Trophoblast cell (in vitro differentiated cells and primary cell): ENCODE data around the gene LILRB5.

Experiments used
- DNase-seq, 2 donors: peaks; one replicate each; pipeline ENCODE4 v3.0.0-alpha.2; 2016
- H2AFZ ChIP-seq: 2 replicates; pipeline ENCODE4 v1.6.1; 2013; ENCODE audit warnings: low read length, moderate library complexity, mild to moderate bottlenecking; ENCODE audit not compliant: insufficient read depth, poor library complexity
- H2AK5ac ChIP-seq: 2 replicates; pipeline ENCODE4 v1.6.1; 2013; ENCODE audit warnings: mild to moderate bottlenecking, low read length
- H2BK120ac ChIP-seq: 2 replicates; pipeline ENCODE4 v1.6.1; 2013; ENCODE audit warnings: low read length, mild to moderate bottlenecking, moderate library complexity; ENCODE audit not compliant: insufficient read depth, poor library complexity
- H2BK12ac ChIP-seq: 2 replicates; pipeline ENCODE4 v1.6.1; 2013; ENCODE audit warnings: mild to moderate bottlenecking, low read length, moderate library complexity
- H2BK5ac ChIP-seq: 2 replicates; pipeline ENCODE4 v1.6.1; 2013; ENCODE audit warnings: low read length, low read depth, moderate library complexity, mild to moderate bottlenecking; ENCODE audit not compliant: poor library complexity
- H3K14ac ChIP-seq: 2 replicates; pipeline ENCODE4 v1.6.1; 2013; ENCODE audit warnings: mild to moderate bottlenecking, low read length
- H3K18ac ChIP-seq: 2 replicates; pipeline ENCODE4 v1.6.1; 2013; ENCODE audit warnings: mild to moderate bottlenecking, low read length
- H3K23ac ChIP-seq: 2 replicates; pipeline ENCODE4 v1.6.1; 2013; ENCODE audit warnings: low read length
- H3K27ac ChIP-seq: 2 replicates; pipeline ENCODE4 v1.5.1; 2013; ENCODE audit warnings: low read depth, mild to moderate bottlenecking, inconsistent platforms, low read length, moderate library complexity
- H3K27me3 ChIP-seq: 2 replicates; pipeline ENCODE4 v1.6.1; 2013; ENCODE audit warnings: inconsistent platforms, mild to moderate bottlenecking, low read length, moderate library complexity; ENCODE audit not compliant: insufficient read depth
- H3K36me3 ChIP-seq, 2 experiments: 1 replicate in 1 of 2; 2 replicates in 1 of 2; pipeline ENCODE4 v1.6.1; 2013; ENCODE audit warnings: low read length in 2 of 2, mild to moderate bottlenecking in 2 of 2, moderate library complexity in 1 of 2; ENCODE audit not compliant: insufficient read depth in 2 of 2, control insufficient read depth in 1 of 2
- H3K4ac ChIP-seq: 2 replicates; pipeline ENCODE4 v1.6.1; 2013; ENCODE audit warnings: low read depth, mild to moderate bottlenecking, low read length, moderate library complexity
- H3K4me1 ChIP-seq, 2 experiments: 1 replicate in 1 of 2; 2 replicates in 1 of 2; pipeline ENCODE4 v1.6.1; 2013; ENCODE audit warnings: low read length in 2 of 2, mild to moderate bottlenecking in 2 of 2, moderate library complexity in 1 of 2; ENCODE audit not compliant: insufficient read depth in 2 of 2, control insufficient read depth in 1 of 2
- H3K4me2 ChIP-seq: 2 replicates; pipeline ENCODE4 v1.6.1; 2013; ENCODE audit warnings: inconsistent platforms, mild to moderate bottlenecking, low read length, moderate library complexity
- H3K4me3 ChIP-seq: 2 replicates; pipeline ENCODE4 v1.5.1; 2013; ENCODE audit warnings: mild to moderate bottlenecking, low read depth, low read length, inconsistent platforms
- H3K79me1 ChIP-seq: one replicate; pipeline ENCODE4 v1.6.1; 2013; ENCODE audit warnings: low read length
- H3K79me2 ChIP-seq: 2 replicates; pipeline ENCODE4 v1.6.1; 2013; ENCODE audit warnings: low read length, mild to moderate bottlenecking; ENCODE audit not compliant: control insufficient read depth, insufficient read depth, poor library complexity
- H3K9ac ChIP-seq: 2 replicates; pipeline ENCODE4 v1.6.1; 2013; ENCODE audit warnings: mild to moderate bottlenecking, low read length
- H3K9me3 ChIP-seq: 2 replicates; pipeline ENCODE4 v1.6.1; 2013; ENCODE audit warnings: low read depth, mild to moderate bottlenecking, control low read depth, inconsistent platforms, low read length; ENCODE audit not compliant: insufficient read depth
- H4K12ac ChIP-seq: 2 replicates; pipeline ENCODE4 v1.6.1; 2013; ENCODE audit warnings: low read depth, mild to moderate bottlenecking, low read length, moderate library complexity
- H4K8ac ChIP-seq: 2 replicates; pipeline ENCODE4 v1.6.1; 2013; ENCODE audit warnings: low read depth, mild to moderate bottlenecking, low read length, moderate library complexity
- H4K91ac ChIP-seq: one replicate; pipeline ENCODE4 v1.6.1; 2013; ENCODE audit warnings: low read depth, mild to moderate bottlenecking, low read length, moderate library complexity
- WGBS: extraction: QIAGEN DNeasy Blood & Tissue Kit; methylation state at CpG from one replicate; pipeline ENCODE4 v1.1.7; 2013; ENCODE audit warnings: missing lambda C conversion rate; ENCODE audit not compliant: insufficient read length, insufficient coverage; ENCODE audit errors: extremely low coverage; 5-methylcytosine and 5-hydroxymethylcytosine counted together

The LILRB5 gene

DNA sequence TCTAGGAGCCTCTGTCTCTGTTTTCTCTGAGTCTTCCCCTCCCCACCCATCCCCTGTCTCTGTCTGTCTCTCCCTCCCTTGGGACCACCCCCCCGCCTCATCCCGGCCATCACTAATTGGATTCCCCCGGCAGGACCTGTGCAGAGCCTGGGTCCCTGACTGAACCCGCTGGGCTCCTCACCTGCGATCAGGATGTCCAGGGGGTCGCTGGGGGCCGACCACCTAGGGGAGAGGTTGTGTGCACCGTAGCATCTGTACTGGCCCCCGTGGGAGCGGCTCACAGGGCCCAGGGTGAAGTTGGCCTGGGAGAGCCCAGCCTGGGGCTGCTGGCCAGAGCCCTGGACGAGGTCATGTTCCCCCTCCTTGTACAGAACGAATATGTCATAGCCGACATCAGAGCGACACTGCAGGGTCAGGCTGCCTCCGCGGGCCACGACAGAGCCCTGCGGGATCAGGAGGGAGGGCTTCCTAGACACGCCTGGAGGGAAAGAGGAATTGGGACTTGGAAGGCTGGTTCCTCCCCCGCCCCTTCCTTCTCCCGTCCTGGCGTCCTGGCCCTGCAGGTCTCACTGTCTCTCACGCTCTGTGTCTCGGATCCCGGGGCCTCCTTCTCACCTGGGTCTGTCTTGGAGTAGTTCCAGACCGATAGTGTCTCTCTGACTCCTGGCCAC is 1.8 kb downstream of the LILRB5 start:
- H2BK12ac ChIP-seq, result no peak overlapping the region
- H4K91ac ChIP-seq, result no peak overlapping the region
- no peak overlapping the region for H3K23ac ChIP-seq
- H3K27me3 ChIP-seq, result peaks cover 3% of the 10 kb centered on the region
- H3K79me1 ChIP-seq, result no peaks in the 10 kb centered on the region
- H3K36me3 ChIP-seq, result no peaks in the 10 kb centered on the region
- H3K4me3 ChIP-seq, result no peak overlapping the region
- no peak overlapping the region for H3K27ac ChIP-seq
- H2BK120ac ChIP-seq, result no peak overlapping the region
- no peak overlapping the region for H2AFZ ChIP-seq
- no peak overlapping the region for H3K14ac ChIP-seq
- no peaks in the 10 kb centered on the region for H3K9me3 ChIP-seq
- peaks cover 0 to 13% of the 10 kb centered on the region in 2 experiments for H3K4me1 ChIP-seq
- no peak overlapping the region for H2AK5ac ChIP-seq
- no peak overlapping the region for H3K9ac ChIP-seq
- H3K79me2 ChIP-seq, result no peaks in the 10 kb centered on the region
- H3K18ac ChIP-seq, result no peak overlapping the region
- no peak overlapping the region for H4K12ac ChIP-seq
- H3K4me2 ChIP-seq, result no peak overlapping the region
- no CpG with 5 or more reads among the region's 26 CpGs for WGBS
- H2BK5ac ChIP-seq, result no peak overlapping the region
- no peak for DNase-seq
- no peak overlapping the region for H3K4ac ChIP-seq
- H4K8ac ChIP-seq, result no peak overlapping the region

DNA sequence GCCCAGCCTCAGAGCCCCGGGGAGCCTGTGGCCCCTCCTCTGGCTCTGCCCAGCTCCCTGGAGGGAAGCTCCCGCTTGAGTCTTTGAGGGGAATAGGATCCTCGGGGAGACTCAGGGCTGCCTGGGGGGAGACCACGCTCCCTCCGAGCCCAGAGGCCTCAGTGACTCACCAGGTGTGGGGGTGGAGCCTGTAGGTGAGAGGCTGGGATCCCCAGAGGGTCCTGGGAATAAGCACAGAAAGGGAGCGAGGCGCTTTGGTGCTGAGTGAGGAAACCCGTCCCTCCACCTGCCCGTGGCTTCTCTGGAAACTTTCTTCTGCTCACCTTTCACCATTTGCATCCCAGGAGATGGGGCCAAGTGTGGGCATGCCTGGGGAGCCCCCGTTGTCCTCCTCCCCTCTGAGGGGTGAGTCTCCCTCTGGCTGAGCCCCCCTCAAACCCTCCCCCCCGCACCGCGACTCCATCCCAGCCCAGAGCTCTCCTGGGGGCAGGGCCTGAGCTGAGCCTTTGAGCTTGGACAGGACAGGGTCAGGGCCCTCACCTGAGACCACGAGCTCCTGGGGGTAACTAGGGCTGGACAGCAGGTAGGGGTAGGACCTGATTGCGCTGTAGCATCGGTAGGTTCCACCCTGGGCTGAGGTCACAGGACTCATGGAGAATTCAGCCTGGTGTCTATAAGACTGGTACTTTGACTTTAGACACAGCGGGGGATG is 2.7 kb downstream of the LILRB5 start:
- no CpG with 5 or more reads among the region's 17 CpGs for WGBS
- H3K4me1 ChIP-seq, result peaks cover 0 to 13% of the 10 kb centered on the region in 2 experiments

DNA sequence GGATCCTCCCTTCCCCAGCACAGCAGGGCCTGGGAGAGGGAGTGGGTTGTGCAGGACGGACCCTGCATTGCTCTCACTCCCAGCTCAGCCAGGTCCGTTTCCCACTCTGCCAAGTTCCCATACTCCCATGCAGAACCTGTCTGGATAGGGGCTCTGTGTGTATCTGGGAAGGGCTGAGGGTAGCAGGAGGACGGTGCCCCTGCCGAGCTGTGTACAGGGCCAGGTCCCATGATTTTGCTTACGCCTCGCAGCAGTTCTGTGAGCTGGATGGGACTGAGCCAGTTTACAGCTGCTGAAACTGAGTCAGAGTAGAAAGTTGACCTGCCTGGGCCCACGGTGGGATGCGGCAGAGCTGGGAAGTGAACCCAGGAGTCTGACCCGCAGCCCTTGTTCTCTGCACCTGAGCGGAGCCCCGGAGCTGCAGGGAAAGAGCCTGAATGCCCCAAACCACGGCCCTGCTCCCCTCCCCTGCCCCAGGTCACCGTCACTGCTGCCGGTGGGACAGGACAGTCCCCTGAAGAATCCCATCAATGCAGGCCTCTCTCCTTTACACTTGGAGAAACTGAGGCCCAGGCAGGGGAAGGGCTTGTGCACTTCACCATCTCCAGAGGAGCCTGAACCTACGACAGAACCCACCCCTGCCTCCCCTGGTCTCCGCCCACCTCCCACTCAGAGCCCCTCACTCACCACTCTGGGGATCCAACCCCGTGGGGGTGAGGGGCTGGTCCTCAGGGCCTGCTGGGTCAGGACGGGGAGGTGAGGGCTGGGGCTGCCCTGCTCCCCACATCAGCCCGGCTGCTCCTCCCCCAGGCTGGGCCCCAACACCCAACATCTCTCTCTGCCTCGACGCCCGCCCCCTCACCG is 3.5 kb downstream of the LILRB5 start:
- WGBS, result no CpG with 5 or more reads among the region's 23 CpGs
- Histone ChIP-seq H3K4me3 (no peak overlapping the region), H3K9me3 (no peaks in the 10 kb centered on the region), H4K91ac (no peak overlapping the region), H3K14ac (no peak overlapping the region), H3K4ac (no peak overlapping the region), H2BK120ac (no peak overlapping the region), H3K36me3 (no peaks in the 10 kb centered on the region), H4K8ac (no peak overlapping the region), H3K4me2 (no peak overlapping the region), H2BK12ac (no peak overlapping the region), H3K27ac (no peak overlapping the region), H2AK5ac (no peak overlapping the region), H3K18ac (no peak overlapping the region), H3K79me1 (no peaks in the 10 kb centered on the region), H3K9ac (no peak overlapping the region), H3K27me3 (peaks cover 3% of the 10 kb centered on the region), H2AFZ (no peak overlapping the region), H3K4me1 (peaks cover 0 to 13% of the 10 kb centered on the region in 2 experiments), H4K12ac (no peak overlapping the region), H3K79me2 (no peaks in the 10 kb centered on the region), H3K23ac (no peak overlapping the region), H2BK5ac (no peak overlapping the region)
- DNase-seq, result no peak

More for the DNA sequence above, 2.7 kb downstream of the LILRB5 start:
- Histone ChIP-seq H3K27ac (no peak overlapping the region), H4K8ac (no peak overlapping the region), H2BK5ac (no peak overlapping the region), H3K4me2 (no peak overlapping the region), H2BK120ac (no peak overlapping the region), H3K27me3 (peaks cover 3% of the 10 kb centered on the region), H3K14ac (no peak overlapping the region), H3K23ac (no peak overlapping the region), H4K12ac (no peak overlapping the region), H3K79me2 (no peaks in the 10 kb centered on the region), H2AFZ (no peak overlapping the region), H3K9ac (no peak overlapping the region), H3K4me3 (no peak overlapping the region), H2BK12ac (no peak overlapping the region), H2AK5ac (no peak overlapping the region), H3K79me1 (no peaks in the 10 kb centered on the region), H3K36me3 (no peaks in the 10 kb centered on the region), H3K18ac (no peak overlapping the region), H3K9me3 (no peaks in the 10 kb centered on the region), H3K4ac (no peak overlapping the region), H4K91ac (no peak overlapping the region)
- DNase-seq, result no peak

DNA sequence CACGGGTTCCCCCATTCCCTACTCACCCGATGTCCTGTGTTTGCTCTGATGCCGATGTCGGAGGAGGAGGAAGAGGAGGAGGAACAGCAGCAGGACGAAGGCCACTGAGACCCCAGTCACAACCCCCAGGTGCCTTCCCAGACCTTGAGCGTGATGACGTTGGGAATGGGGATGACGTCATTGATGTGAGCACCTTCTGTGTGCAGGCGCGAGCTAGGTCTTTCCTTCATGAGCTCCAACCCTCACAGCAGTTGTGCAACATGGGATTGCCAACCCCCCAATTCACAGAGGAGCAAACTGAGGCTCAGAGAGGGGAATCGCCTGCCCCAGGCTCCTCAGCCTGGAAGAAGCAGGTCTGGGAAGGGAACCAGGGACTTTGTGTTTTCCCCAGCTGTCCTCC is 4.2 kb downstream of the LILRB5 start:
- Histone ChIP-seq H2BK5ac (no peak overlapping the region), H3K79me1 (no peaks in the 10 kb centered on the region), H3K4ac (no peak overlapping the region), H3K4me3 (no peak overlapping the region), H3K4me2 (no peak overlapping the region), H3K9me3 (no peaks in the 10 kb centered on the region), H4K8ac (no peak overlapping the region), H3K23ac (no peak overlapping the region), H2BK120ac (no peak overlapping the region), H3K79me2 (no peaks in the 10 kb centered on the region), H4K12ac (no peak overlapping the region), H2BK12ac (no peak overlapping the region), H4K91ac (no peak overlapping the region), H3K36me3 (no peaks in the 10 kb centered on the region), H3K14ac (no peak overlapping the region), H3K4me1 (peaks cover 0 to 13% of the 10 kb centered on the region in 2 experiments), H3K27ac (no peak overlapping the region), H3K27me3 (peaks cover 3% of the 10 kb centered on the region), H2AK5ac (no peak overlapping the region), H2AFZ (no peak overlapping the region), H3K18ac (no peak overlapping the region), H3K9ac (no peak overlapping the region)
- no CpG with 5 or more reads among the region's 11 CpGs for WGBS
- DNase-seq, result no peak
